Esophagus squamous epithelium (tissue), 5 donors: ENCODE data around the gene ZHX3. TPM values are rescaled to one million over a fixed set of nuclear protein-coding genes. Genes with fewer than 3 reads are reported as not detected.

Experiments
- DNase-seq: peaks from one replicate; lab custom pipeline; 2025; lab: John Stamatoyannopoulos, UW
- H3K27ac ChIP-seq, 4 donors: fragments of 200-600 bp; sonication (generic); one replicate each; pipeline ENCODE4 v1.5.1; 2016 to 2019; ENCODE audit warnings: mild to moderate bottlenecking in 1 of 4
- H3K27me3 ChIP-seq, 4 donors: fragments of 200-600 bp; sonication (generic); 1 replicate in 3 of 4; 2 replicates in 1 of 4; pipeline versions ENCODE4 v1.5.1 to v1.6.0; 2017 to 2021; ENCODE audit warnings: antibody characterized with exemption in 1 of 4
- H3K36me3 ChIP-seq, 3 donors: fragments of 200-600 bp; sonication (generic); one replicate each; pipeline ENCODE4 v1.5.1; 2016 to 2019
- H3K4me1 ChIP-seq, 3 donors: fragments of 200-600 bp; sonication (generic); one replicate each; pipeline ENCODE4 v1.5.1; 2017 to 2019
- H3K4me3 ChIP-seq, 4 donors: fragments of 200-600 bp; sonication (generic); 1 replicate in 3 of 4; 2 replicates in 1 of 4; pipeline ENCODE4 v1.5.1; 2016 to 2019; ENCODE audit warnings: mild to moderate bottlenecking in 2 of 4, moderate library complexity in 1 of 4
- H3K9me3 ChIP-seq, 3 donors: fragments of 200-600 bp; sonication (generic); one replicate each; pipeline ENCODE4 v1.5.1; 2016 to 2019
- CTCF ChIP-seq, 6 experiments: fragments of 450-650 bp in 4 of 6; fragments of 200-600 bp in 2 of 6; sonication (generic) in 2 of 6; IDR thresholded peaks; one replicate each; pipeline ENCODE4 v1.5.1; 2016 to 2019; ENCODE audit warnings: antibody characterized with exemption in 6 of 6, mild to moderate bottlenecking in 4 of 6, moderate library complexity in 4 of 6
- POLR2A ChIP-seq, 4 donors: fragments of 450-650 bp; IDR thresholded peaks; one replicate each; pipeline ENCODE4 v1.6.1; 2017; ENCODE audit warnings: antibody characterized with exemption in 4 of 4, mild to moderate bottlenecking in 4 of 4, moderate library complexity in 3 of 4
- WGBS, 2 donors: methylation state at CpG; one replicate each; pipeline ENCODE4 v1.1.5; 2018; 5-methylcytosine and 5-hydroxymethylcytosine counted together
- intact Hi-C: fragments of 100-400 bp; cut with DNase I; formaldehyde crosslinking; loops from one replicate; pipeline ENCODE4 v1.15.0; 2022
- total RNA-seq, 4 donors: library from RNA; depleted of rRNA; stranded (reverse); fragments of >200 nt; gene quantifications; one replicate each; pipeline ENCODE4 v1.1.0, GENCODE V29; 2016
- donor health status: DM: yes; HTN: yes; CAD: no.

ZHX3 gene
- total RNA-seq, 4 donors from 2014 or later = 13.6 to 30.3 (median 15.5) TPM

GRCh38 chr20:41205313-41205712 lies 112.2 kb downstream of the ZHX3 start:
- peak overlapping the region in 3 of 4 donors; percentile 46 to 54 (median 52) for H3K27ac ChIP-seq
- peaks cover 0 to 42% (median 0%) of the 10 kb centered on the region in 3 donors for H3K36me3 ChIP-seq
- no peak for DNase-seq
- H3K9me3 ChIP-seq = no peaks in the 10 kb centered on the region
- H3K4me1 ChIP-seq = peaks cover 0 to 10% (median 0%) of the 10 kb centered on the region in 3 donors
- 80 to 94% methylated on average over 8 to 10 of the region's 11 CpGs for WGBS, 2 donors
- TF ChIP-seq POLR2A (IDR thresholded peaks at IDR 0.05) (no peak), CTCF (IDR thresholded peaks at IDR 0.05) (no peak)
- intact Hi-C loops = no loop called here
- no peaks in the 10 kb centered on the region for H3K27me3 ChIP-seq
- no peak overlapping the region for H3K4me3 ChIP-seq

GRCh38 chr20:41204304-41205265 lies 112.9 kb downstream of the ZHX3 start:
- peaks cover 0 to 49% (median 0%) of the 10 kb centered on the region in 3 donors for H3K36me3 ChIP-seq
- no peaks in the 10 kb centered on the region for H3K27me3 ChIP-seq
- peak overlapping the region in 3 of 4 donors; percentile 5 to 54 (median 46) for H3K27ac ChIP-seq
- no peak for DNase-seq
- intact Hi-C loops = no loop called here
- H3K4me3 ChIP-seq = no peak overlapping the region
- peaks cover 0 to 10% (median 0%) of the 10 kb centered on the region in 3 donors for H3K4me1 ChIP-seq
- TF ChIP-seq POLR2A (IDR thresholded peaks at IDR 0.05) (no peak), CTCF (IDR thresholded peaks at IDR 0.05) (no peak)
- no peaks in the 10 kb centered on the region for H3K9me3 ChIP-seq
- WGBS, 2 donors = 88 to 91% methylated on average over 6 to 8 of the region's 8 CpGs

GRCh38 chr20:41203660-41204059 lies 113.9 kb downstream of the ZHX3 start:
- Histone ChIP-seq H3K27me3 (no peaks in the 10 kb centered on the region), H3K9me3 (peaks cover 0 to 9% (median 5%) of the 10 kb centered on the region in 3 donors), H3K4me3 (no peak overlapping the region), H3K36me3 (peaks cover 0 to 55% (median 0%) of the 10 kb centered on the region in 3 donors), H3K4me1 (peaks cover 0 to 10% (median 0%) of the 10 kb centered on the region in 3 donors), H3K27ac (no peak overlapping the region)
- DNase-seq = no peak
- TF ChIP-seq CTCF (IDR thresholded peaks at IDR 0.05) (no peak), POLR2A (IDR thresholded peaks at IDR 0.05) (no peak)
- intact Hi-C loops = no loop called here
- 97% methylated on average over 5 to 9 of the region's 9 CpGs for WGBS, 2 donors

- no peak for DNase-seq
Measured at GRCh38 chr20:41202426-41202825, 115.1 kb downstream of the ZHX3 start.

More at GRCh38 chr20:41202426-41202825, 115.1 kb downstream of the ZHX3 start:
- peaks cover 0 to 14% (median 13%) of the 10 kb centered on the region in 3 donors for H3K9me3 ChIP-seq
- H3K27ac ChIP-seq = no peak overlapping the region
- no peaks in the 10 kb centered on the region for H3K27me3 ChIP-seq
- intact Hi-C loops = no loop called here
- no peak overlapping the region for H3K4me3 ChIP-seq
- H3K36me3 ChIP-seq = peaks cover 0 to 55% (median 0%) of the 10 kb centered on the region in 3 donors
- WGBS, 2 donors = 92 to 94% methylated on average over 10 of the region's 10 CpGs
- TF ChIP-seq CTCF (IDR thresholded peaks at IDR 0.05) (no peak), POLR2A (IDR thresholded peaks at IDR 0.05) (no peak)
- peaks cover 0 to 10% (median 0%) of the 10 kb centered on the region in 3 donors for H3K4me1 ChIP-seq
